Spleen (tissue), 11 donors: Measurements from ENCODE around the gene ERBB4. TPM values are rescaled to one million over a fixed set of nuclear protein-coding genes. Genes with fewer than 3 reads are reported as not detected.

Source experiments
- DNase-seq: peaks from one replicate; pipeline ENCODE4 v3.0.0-alpha.2; 2020
- H3K27ac ChIP-seq, 8 donors: fragments of 200-600 bp; sonication (generic) in 7 of 8; 1 replicate in 4 of 8; 2 replicates in 4 of 8; pipeline versions ENCODE4 v1.5.0 to v1.8.0; 2016 to 2021; ENCODE audit warnings: inconsistent platforms in 4 of 8, mild to moderate bottlenecking in 4 of 8, moderate library complexity in 1 of 8
- H3K27me3 ChIP-seq, 7 donors: fragments of 200-600 bp; sonication (generic) in 6 of 7; replicated peaks in 1 of 7; 1 replicate in 4 of 7; 2 replicates in 3 of 7; pipeline versions ENCODE4 v1.5.0 to v1.8.0; 2016 to 2021; ENCODE audit warnings: inconsistent platforms in 3 of 7, mild to moderate bottlenecking in 1 of 7
- H3K36me3 ChIP-seq, 6 donors: fragments of 200-600 bp; sonication (generic) in 5 of 6; 1 replicate in 4 of 6; 2 replicates in 2 of 6; pipeline versions ENCODE4 v1.5.0 to v1.8.0; 2016 to 2021; ENCODE audit warnings: inconsistent platforms in 2 of 6
- H3K4me1 ChIP-seq, 6 donors: fragments of 200-600 bp; sonication (generic) in 5 of 6; 1 replicate in 3 of 6; 2 replicates in 3 of 6; pipeline versions ENCODE4 v1.5.0 to v1.8.0; 2016 to 2021; ENCODE audit warnings: inconsistent platforms in 3 of 6
- H3K4me3 ChIP-seq, 8 donors: fragments of 200-600 bp; sonication (generic) in 7 of 8; 1 replicate in 4 of 8; 2 replicates in 4 of 8; pipeline versions ENCODE4 v1.5.0 to v1.8.0; 2016 to 2021; ENCODE audit warnings: inconsistent platforms in 4 of 8, mild to moderate bottlenecking in 4 of 8, moderate library complexity in 2 of 8
- H3K9me3 ChIP-seq, 8 donors: fragments of 200-600 bp; sonication (generic) in 7 of 8; 1 replicate in 4 of 8; 2 replicates in 4 of 8; pipeline versions ENCODE4 v1.5.0 to v1.8.0; 2016 to 2021; ENCODE audit warnings: inconsistent platforms in 4 of 8
- POLR2A ChIP-seq, 3 donors: fragments of 450-650 bp; IDR thresholded peaks; one replicate each; pipeline ENCODE4 v1.5.1; 2017; ENCODE audit warnings: antibody characterized with exemption in 3 of 3, mild to moderate bottlenecking in 1 of 3
- POLR2AphosphoS5 ChIP-seq, 3 donors: sonication (generic); formaldehyde crosslinking; IDR thresholded peaks; one replicate each; pipeline ENCODE4 v1.5.1; 2017; ENCODE audit warnings: antibody characterized with exemption in 3 of 3
- WGBS, 5 donors: extraction: QIAGEN DNeasy Blood & Tissue Kit in 3 of 5; methylation state at CpG; one replicate each; pipeline versions ENCODE4 v1.1.5 to v1.1.7; 2013 to 2018; 5-methylcytosine and 5-hydroxymethylcytosine counted together
- intact Hi-C: fragments of 100-400 bp; cut with DNase I; formaldehyde crosslinking; loops from one replicate; pipeline ENCODE4 v1.15.0; 2023; ENCODE audit warnings: low total_unique reads
- polyA plus RNA-seq, 3 donors: library from polyadenylated mRNA; stranded (reverse); fragments of 200-250 nt; gene quantifications; one replicate each; pipeline ENCODE4 v1.2.1, GENCODE V29; 2013
- total RNA-seq, 7 donors: library from RNA; depleted of rRNA in 3 of 7; stranded (reverse); fragments of >200 nt in 3 of 7; fragmentation: NEBNext Ultra II Directional in 4 of 7; extraction: Animal tissue kit (Norgen Biotek cat#: 25700) in 4 of 7; gene quantifications; one replicate each; pipeline versions ENCODE4 v1.1.0 to v1.2.1, GENCODE V29; 2016 to 2021
- TF ChIP-seq, protein P1 (sequence below), 11 experiments: fragments of 200-600 bp in 7 of 11; fragments of 450-650 bp in 4 of 11; sonication (generic) in 4 of 11; IDR thresholded peaks in 8 of 11; conservative IDR thresholded peaks in 3 of 11; 1 replicate in 7 of 11; 2 replicates in 4 of 11; pipeline versions ENCODE4 v1.4.0 to v1.8.0; 2016 to 2021; ENCODE audit warnings: antibody characterized with exemption in 11 of 11, inconsistent platforms in 4 of 11, mild to moderate bottlenecking in 1 of 11
- donor health status: healthy with polysubstance abuse.
- donor health status: DM: no; HTN: no; CAD: no; lungs with moderate emphysema.
- donor health status: DM: no; HTN: no; CAD: no.
- donor health status: Bipolar disorder and iron deficiency.
- donor health status: healthy.
- donor health status: DM: no; HTN: no; CAD: no.
- donor health status: DM: yes; HTN: yes; CAD: no.

Gene ERBB4
- total and polyA plus RNA-seq, 10 donors = under 0.01 to 1.4 (median 0.35) TPM

DNA sequence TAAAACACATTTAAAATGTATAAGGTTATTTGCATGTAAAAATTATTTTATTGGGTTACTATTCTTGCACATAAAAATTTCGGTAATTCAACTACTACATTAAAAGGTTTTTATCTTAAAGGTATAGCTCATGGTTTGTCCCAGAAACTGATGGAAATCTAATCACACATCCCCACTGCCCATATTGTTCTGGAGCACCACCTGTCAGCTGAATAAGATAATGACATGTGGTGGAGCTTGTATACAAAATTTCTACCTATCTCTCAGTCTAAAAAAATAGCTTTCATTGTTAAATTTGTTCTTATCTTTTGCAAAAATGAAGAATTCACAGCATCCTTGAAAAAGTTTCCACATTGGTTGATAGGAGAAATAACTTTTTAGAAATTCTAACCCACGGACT lies 18.3 kb downstream of the ERBB4 start:
- WGBS, 5 donors = 35 to 61% (median 46%) methylated on average over 2 of the region's 2 CpGs
- H3K9me3 ChIP-seq = no peaks in the 10 kb centered on the region

DNA sequence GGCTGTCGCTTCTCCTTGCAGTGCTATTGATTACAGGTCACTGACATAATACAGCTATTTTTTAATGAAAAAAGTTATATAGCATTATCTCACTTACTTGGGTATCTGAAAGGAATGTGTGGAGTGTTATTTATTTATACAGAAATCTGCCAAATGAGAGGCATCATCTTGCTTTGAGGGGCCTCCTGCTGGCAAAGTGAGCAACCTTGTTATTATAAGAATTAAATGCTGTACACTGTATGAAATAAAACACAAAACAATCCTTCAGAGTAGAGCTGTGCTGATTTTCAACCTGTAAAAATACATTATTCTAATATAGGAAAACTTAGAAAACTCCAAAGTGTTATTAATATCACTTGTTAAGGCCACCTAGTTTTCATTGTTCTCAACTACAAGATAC lies 20.9 kb downstream of the ERBB4 start:
- H3K27ac ChIP-seq = no peak overlapping the region
- TF ChIP-seq, protein P1, sequence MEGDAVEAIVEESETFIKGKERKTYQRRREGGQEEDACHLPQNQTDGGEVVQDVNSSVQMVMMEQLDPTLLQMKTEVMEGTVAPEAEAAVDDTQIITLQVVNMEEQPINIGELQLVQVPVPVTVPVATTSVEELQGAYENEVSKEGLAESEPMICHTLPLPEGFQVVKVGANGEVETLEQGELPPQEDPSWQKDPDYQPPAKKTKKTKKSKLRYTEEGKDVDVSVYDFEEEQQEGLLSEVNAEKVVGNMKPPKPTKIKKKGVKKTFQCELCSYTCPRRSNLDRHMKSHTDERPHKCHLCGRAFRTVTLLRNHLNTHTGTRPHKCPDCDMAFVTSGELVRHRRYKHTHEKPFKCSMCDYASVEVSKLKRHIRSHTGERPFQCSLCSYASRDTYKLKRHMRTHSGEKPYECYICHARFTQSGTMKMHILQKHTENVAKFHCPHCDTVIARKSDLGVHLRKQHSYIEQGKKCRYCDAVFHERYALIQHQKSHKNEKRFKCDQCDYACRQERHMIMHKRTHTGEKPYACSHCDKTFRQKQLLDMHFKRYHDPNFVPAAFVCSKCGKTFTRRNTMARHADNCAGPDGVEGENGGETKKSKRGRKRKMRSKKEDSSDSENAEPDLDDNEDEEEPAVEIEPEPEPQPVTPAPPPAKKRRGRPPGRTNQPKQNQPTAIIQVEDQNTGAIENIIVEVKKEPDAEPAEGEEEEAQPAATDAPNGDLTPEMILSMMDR (IDR thresholded peaks at IDR 0.05 in 8 of 11, conservative IDR thresholded peaks at IDR 0.05 in 3 of 11) = no peak
- no peak for TF ChIP-seq POLR2A (IDR thresholded peaks at IDR 0.05)
- TF ChIP-seq POLR2AphosphoS5 (IDR thresholded peaks at IDR 0.05) = no peak
- no peaks in the 10 kb centered on the region for H3K27me3 ChIP-seq
- intact Hi-C loops = no loop called here
- 84 to 93% (median 88%) methylated on average over 1 of the region's 1 CpG for WGBS, 5 donors
- H3K4me1 ChIP-seq = no peaks in the 10 kb centered on the region
- DNase-seq = no peak
- H3K36me3 ChIP-seq = no peaks in the 10 kb centered on the region
- no peak overlapping the region for H3K4me3 ChIP-seq
- no peaks in the 10 kb centered on the region for H3K9me3 ChIP-seq

More for the DNA sequence above, 18.3 kb downstream of the ERBB4 start:
- Histone ChIP-seq H3K4me1 (no peaks in the 10 kb centered on the region), H3K27ac (no peak overlapping the region), H3K36me3 (no peaks in the 10 kb centered on the region), H3K4me3 (no peak overlapping the region), H3K27me3 (no peaks in the 10 kb centered on the region)
- no peak for DNase-seq
- no peak for TF ChIP-seq POLR2A (IDR thresholded peaks at IDR 0.05)
- no peak for TF ChIP-seq POLR2AphosphoS5 (IDR thresholded peaks at IDR 0.05)
- TF ChIP-seq, protein P1 (IDR thresholded peaks at IDR 0.05 in 8 of 11, conservative IDR thresholded peaks at IDR 0.05 in 3 of 11) = no peak
- intact Hi-C loops = no loop called here

DNA sequence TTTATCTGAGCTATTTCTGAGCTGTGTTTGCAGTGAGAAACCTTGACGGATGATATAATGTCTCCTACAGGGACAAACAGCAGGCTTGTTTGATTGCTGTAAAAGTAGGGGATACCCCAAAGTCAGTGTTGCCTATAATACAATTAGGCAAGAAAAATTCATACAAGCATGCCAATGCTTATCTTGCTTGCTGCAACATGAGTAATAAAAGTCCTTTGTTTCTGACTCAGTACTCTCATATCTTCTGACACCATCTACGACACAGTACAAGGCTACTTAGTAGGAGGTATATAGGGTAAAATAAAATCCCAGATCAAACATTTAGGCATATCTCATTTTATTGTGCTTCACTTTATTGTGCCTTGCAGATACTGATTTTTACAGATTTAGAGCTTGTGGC lies 33.0 kb downstream of the ERBB4 start:
- no peaks in the 10 kb centered on the region for H3K27me3 ChIP-seq
- no peak for TF ChIP-seq POLR2A (IDR thresholded peaks at IDR 0.05)

DNA sequence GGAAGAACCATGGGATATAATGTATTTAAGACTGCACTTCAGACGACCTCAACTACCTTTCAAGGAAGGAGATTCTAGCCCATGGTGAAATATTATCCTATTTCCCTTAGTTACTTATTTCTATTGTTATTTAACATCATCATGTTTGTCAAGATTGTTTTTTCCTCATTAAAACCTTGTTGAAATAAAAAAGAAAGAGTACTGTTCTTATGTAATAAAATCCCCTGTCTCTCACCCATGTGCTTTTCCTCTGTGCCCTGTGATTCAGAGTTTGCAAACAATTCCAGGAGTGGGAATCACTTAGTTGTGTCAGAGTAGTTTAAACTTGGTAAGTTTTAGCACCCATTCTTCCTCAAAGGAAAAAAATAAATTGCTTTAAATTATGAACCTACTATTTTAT lies 43.6 kb downstream of the ERBB4 start:
- H3K27me3 ChIP-seq = no peaks in the 10 kb centered on the region
- intact Hi-C loops = no loop called here
- DNase-seq = no peak

More for the DNA sequence above, 33.0 kb downstream of the ERBB4 start:
- Histone ChIP-seq H3K4me3 (no peak overlapping the region), H3K4me1 (no peaks in the 10 kb centered on the region), H3K9me3 (no peaks in the 10 kb centered on the region), H3K27ac (no peak overlapping the region), H3K36me3 (no peaks in the 10 kb centered on the region)
- intact Hi-C loops = no loop called here
- 61 to 86% (median 76%) methylated on average over 2 of the region's 2 CpGs for WGBS, 5 donors
- no peak for DNase-seq

More for the DNA sequence above, 43.6 kb downstream of the ERBB4 start:
- no peak for TF ChIP-seq POLR2AphosphoS5 (IDR thresholded peaks at IDR 0.05)
- TF ChIP-seq POLR2A (IDR thresholded peaks at IDR 0.05) = no peak
- TF ChIP-seq, protein P1 (IDR thresholded peaks at IDR 0.05 in 8 of 11, conservative IDR thresholded peaks at IDR 0.05 in 3 of 11) = no peak
- Histone ChIP-seq H3K4me3 (no peak overlapping the region), H3K36me3 (no peaks in the 10 kb centered on the region), H3K9me3 (no peaks in the 10 kb centered on the region), H3K27ac (no peak overlapping the region), H3K4me1 (no peaks in the 10 kb centered on the region)
- 46 to 65% (median 56%) methylated on average over 1 of the region's 1 CpG for WGBS, 5 donors
